Measurements from ENCODE around the gene DERL3.

Gene DERL3

DNA sequence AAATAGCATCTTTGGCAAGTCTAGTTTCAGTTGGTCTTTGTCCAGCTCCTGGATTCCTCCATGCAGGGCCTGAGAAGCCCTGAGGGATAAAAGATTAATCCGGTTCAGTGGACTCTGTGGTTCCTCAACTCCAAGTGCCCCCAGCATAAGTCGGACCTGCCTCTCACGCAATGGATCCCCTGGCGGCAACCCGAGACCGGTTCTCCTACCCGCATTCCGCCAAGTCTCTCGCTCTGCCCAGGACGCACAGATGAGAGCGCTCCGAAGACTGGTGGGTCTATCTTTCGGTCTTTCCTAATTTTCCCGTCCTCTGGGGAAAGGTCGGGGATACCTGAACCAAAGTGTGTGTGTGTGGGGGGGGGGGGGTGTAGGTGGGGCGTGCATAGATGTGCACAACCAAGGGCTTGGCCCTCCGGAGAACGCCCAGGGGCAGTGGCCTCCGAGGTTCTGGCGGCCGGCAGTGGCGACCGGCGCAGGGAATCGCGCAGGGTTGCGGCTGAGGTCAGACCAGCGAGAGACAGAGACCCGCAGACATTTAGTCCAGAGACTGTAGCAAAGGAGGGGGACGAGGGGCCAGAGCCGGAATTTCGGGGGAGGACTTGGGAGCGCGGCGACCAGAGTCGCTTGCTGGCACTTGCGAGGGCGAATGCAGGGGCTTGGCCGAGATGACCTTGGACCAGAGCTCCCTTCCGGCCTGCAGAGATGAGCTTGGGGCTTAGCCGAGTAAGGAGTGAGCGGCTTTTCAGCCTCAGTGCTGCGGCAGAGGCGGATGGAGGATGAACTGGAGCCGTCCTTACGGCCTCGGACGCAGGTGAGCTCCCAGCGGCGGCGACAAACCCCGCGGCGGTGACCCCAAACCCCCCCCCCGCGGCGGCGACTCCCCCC lies 18.2 kb upstream of the DERL3 start:
- TF ChIP-seq, protein P1, sequence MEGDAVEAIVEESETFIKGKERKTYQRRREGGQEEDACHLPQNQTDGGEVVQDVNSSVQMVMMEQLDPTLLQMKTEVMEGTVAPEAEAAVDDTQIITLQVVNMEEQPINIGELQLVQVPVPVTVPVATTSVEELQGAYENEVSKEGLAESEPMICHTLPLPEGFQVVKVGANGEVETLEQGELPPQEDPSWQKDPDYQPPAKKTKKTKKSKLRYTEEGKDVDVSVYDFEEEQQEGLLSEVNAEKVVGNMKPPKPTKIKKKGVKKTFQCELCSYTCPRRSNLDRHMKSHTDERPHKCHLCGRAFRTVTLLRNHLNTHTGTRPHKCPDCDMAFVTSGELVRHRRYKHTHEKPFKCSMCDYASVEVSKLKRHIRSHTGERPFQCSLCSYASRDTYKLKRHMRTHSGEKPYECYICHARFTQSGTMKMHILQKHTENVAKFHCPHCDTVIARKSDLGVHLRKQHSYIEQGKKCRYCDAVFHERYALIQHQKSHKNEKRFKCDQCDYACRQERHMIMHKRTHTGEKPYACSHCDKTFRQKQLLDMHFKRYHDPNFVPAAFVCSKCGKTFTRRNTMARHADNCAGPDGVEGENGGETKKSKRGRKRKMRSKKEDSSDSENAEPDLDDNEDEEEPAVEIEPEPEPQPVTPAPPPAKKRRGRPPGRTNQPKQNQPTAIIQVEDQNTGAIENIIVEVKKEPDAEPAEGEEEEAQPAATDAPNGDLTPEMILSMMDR (conservative IDR thresholded peaks at IDR 0.05; ENCODE audit: low read length) = peak; percentile 28; the same call in 1 of the 2 replicates
- peak overlapping the region; percentile 83 for H3K4me3 ChIP-seq (ENCODE audit: low read length)
- DNase-seq (ENCODE audit: low read depth) = peak; percentile 56

- TF ChIP-seq, protein P1 (conservative IDR thresholded peaks at IDR 0.05; ENCODE audit: low read length) = no peak
- no peak for DNase-seq (ENCODE audit: low read depth)
- H3K4me3 ChIP-seq (ENCODE audit: low read length) = no peak overlapping the region
Measured at GRCh38 chr22:23850136-23850611, 11.4 kb upstream of the DERL3 start.

- TF ChIP-seq, protein P1 (conservative IDR thresholded peaks at IDR 0.05; ENCODE audit: low read length) = peak; percentile 79
- no peak overlapping the region for H3K4me3 ChIP-seq (ENCODE audit: low read length)
- peak; percentile 60 for DNase-seq (ENCODE audit: low read depth)
Measured at GRCh38 chr22:23849009-23850006, 10.5 kb upstream of the DERL3 start.

GRCh38 chr22:23847991-23848864 lies 9.4 kb upstream of the DERL3 start:
- no peak for DNase-seq (ENCODE audit: low read depth)
- TF ChIP-seq, protein P1 (conservative IDR thresholded peaks at IDR 0.05; ENCODE audit: low read length) = no peak
- H3K4me3 ChIP-seq (ENCODE audit: low read length) = no peak overlapping the region

DNA sequence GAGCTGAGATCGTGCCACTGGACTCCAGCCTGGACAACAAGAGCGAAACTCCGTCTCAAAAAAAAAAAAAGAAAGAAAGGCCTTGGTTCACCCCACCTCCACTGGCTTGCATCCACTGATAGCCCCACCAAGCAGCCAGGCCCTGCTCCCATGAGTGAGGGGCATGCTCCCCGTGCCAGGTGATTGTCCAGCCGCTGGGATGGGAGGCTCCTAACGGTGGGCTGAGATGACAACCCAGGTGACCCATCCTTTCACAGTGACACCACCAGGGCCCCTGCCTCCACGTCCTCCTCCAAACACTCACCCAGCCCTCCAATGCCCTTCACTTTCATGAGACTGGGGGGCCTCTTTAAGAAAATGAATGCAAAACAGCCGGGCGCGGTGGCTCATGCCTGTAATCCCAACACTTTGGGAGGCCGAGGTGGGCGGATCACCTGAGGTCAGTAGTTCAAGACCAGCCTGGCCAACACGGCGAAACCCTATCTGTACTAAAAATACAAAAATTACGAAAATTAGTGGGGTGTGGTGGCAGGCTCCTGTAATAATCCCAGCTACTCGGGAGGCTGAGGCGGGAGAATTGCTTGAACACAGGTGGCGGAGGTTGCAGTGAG lies 8.6 kb upstream of the DERL3 start:
- no peak overlapping the region for H3K4me3 ChIP-seq (ENCODE audit: low read length)
- TF ChIP-seq, protein P1 (conservative IDR thresholded peaks at IDR 0.05; ENCODE audit: low read length) = no peak
- DNase-seq (ENCODE audit: low read depth) = no peak

DNA sequence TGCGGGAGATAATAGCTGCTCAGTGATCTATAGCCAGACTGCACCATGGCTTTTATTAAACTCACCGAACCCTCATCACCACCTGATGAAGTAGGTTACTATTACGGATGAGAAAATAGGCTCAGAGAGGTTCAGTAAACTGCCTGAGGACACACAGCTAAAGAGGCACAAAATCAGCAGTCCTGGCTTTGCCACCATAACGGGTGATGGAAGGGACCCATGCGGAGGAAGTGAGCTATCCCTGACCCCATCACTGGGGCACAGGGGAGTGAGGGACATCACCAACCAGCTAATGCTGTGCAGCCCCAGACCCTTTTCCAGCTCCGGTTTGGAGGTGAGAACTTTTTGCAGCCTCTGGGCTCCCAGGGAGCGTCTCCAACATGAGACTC lies 7.3 kb upstream of the DERL3 start:
- DNase-seq (ENCODE audit: low read depth) = no peak
- no peak overlapping the region for H3K4me3 ChIP-seq (ENCODE audit: low read length)
- TF ChIP-seq, protein P1 (conservative IDR thresholded peaks at IDR 0.05; ENCODE audit: low read length) = no peak

Data from AG10803 (cell line).